GM19239 (cell line): ENCODE results near the gene MAPK6.
A peak's percentile ranks its signal among the peaks of the same experiment; 100 is the strongest.

Source experiments
- DNase-seq: peaks from one replicate; pipeline ENCODE4 v3.0.0; 2011; ENCODE audit warnings: low spot score; ENCODE audit not compliant: insufficient read length
- FAIRE-seq: peaks from 2 replicates; lab custom pipeline; 2011; peaks lifted over from hg19 to GRCh38; lab: Jason Lieb, UNC

The MAPK6 gene

DNA sequence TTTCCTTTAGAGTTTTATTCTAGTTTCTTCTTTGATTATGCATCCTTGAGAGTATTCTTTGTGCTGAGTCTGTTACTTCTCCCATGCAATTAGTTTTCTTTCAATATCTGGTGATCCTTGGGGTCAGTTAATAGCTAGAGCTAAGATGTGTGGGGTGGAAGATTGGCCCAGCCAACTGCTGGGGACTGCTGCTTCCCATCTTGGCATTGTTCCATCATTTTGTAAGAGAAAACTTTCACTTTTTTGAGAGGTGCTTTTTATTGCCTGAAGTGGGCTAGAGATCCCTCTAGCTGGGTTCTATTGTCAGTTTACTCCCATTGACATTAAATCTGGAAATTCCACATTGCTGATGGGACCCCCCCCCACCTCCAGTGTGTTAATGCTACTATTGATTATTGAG is 78.2 kb downstream of the MAPK6 start:
- FAIRE-seq: no peak
- no peak for DNase-seq

GRCh38 chr15:52098323-52098722 is 79.3 kb downstream of the MAPK6 start:
- DNase-seq: no peak
- FAIRE-seq: no peak

DNA sequence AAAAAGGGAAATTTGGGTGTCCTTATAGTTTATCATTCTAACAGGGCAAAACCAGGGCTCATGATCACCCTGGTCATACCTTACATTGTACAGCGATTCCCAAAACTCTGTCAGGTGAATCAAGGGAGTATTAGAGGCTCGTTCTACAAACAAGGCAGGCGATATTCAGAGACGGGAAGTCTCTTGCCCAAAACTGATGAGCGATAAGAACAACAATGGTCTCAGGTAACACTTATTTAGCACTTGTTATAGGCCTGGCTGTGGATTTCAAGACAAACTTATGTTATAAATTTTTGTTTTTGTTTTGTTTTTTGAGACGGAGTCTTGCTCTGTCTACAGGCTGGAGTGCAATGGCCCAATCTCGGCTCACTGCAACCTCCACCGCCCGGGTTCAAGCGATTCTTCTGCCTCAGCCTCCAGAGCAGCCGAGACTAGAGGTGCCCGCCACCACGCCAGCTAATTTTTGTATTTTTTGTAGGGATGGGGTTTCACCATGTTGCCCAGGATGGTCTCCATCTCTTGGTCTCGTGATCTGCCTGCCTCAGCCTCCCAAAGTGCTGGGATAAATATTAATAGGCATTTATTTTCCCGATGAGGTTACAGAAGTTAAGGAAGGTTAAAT is 80.7 kb downstream of the MAPK6 start:
- DNase-seq: no peak
- no peak for FAIRE-seq

DNA sequence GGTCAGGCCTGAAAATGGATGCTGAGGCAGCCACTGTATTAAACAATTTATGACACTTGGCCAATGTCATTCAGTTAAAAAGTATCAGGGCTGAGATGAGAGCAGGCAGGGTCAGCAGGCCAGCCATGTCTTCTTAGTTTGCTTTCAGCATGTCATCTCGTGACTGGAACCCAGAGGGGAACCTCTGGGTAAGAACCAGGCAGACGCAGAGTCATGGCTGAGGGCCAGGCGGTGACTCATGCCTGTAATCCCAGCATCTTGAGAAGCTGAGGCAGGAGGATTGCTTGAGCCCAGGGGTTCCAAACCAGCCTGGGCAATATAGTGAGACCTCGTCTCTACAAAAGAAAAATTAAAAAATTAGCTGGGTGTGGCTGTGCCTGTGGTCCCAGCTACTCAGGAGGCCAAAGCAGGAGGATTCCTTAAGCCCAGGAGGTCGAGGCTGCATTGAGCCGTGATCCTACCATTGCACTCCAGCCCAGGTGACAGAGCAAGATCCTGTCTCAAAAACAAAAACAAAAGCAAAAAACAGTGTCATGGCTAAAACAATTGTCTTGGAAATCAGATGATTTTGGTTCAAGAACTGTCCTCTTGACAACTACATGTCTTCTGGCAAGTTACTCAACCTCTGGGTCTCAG is 81.9 kb downstream of the MAPK6 start:
- DNase-seq (no peak), FAIRE-seq (no peak)

DNA sequence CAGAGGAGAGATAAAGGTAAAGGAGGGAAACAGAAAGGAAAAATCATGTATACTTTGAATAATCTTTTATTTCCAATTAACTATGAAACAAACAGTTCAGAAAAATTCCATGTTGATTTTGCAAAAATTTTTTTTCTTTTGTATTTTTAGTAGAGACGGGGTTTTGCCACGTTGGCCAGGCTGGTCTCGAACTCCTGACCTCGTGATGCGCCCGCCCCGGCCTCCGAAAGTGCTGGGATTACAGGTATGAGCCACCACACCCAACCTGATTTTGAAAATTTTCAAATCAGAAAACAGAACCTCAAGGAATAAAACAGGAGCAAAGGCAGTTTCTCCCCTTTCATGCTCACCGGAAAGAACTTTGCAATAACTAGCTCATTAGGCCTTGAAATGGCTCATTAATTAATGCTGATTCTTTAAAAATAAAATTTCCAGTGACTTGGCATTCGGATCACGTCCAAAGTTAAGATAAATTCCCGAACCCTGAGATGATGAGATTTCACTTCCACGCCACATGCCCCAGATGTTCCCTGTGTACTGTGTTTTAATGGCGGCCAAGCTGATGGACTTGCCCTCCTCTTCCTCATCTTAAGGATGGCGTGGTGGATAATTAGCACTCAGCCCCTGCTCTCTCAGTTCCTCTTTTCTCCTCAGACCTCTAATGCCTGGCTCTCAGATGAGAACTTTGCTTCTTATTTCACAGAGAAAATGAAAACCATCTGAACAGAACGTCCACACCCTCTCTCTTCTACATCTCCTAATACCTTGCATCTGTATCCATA is 82.7 kb downstream of the MAPK6 start:
- peak; percentile 83 for FAIRE-seq
- DNase-seq: no peak

- FAIRE-seq (no peak), DNase-seq (no peak)
Observed at GRCh38 chr15:52102463-52102862, 83.4 kb downstream of the MAPK6 start.

DNA sequence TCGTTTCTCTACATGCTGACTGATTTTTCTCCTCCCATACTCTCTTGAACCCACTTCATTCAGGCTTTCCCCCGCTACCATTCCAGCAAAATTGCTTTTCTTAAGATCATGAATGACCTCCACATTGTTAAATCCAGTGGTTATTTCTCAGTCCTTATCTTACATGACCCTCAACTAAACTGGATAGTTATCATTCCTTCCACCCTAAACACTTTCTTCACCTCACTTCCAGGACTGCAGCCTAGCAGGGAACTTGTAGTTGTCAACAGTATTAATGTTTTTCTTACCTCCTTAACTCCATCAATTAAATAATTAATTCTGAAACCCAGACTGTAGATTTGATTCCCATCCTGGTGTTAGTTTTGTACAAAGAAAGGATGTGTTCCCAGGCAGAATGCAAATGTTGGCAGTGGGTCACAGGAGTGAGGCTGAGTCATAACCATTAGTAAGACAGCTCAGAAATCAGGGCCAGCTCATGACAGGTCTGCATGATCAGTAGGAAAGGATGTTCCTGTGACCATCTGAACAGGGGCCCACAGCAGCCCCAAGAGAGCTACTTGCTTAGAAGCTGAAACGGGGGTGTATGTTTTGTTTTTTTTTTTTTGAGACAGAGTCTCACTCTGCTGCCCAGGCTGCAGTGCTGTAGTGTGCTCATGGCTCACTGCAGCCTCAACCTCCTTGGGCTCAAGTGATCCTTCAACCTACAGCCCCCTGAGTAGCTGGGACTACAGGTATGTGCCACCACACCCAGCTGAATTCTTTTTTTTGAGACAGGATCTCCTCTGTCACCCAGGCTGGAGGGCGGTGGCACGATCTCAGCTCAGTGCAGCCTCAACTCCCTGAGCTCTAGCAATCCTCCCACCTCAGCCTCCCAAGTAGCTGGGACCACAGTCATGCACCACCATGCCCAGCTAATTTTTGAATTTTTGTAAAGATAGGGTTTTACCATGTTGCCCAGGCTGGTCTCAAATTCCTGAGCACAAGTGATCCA is 84.5 kb downstream of the MAPK6 start:
- FAIRE-seq (peak; percentile 86), DNase-seq (no peak)

- FAIRE-seq (peak; percentile 72), DNase-seq (no peak)
Observed at GRCh38 chr15:52104532-52105004, 85.5 kb downstream of the MAPK6 start.

- FAIRE-seq (no peak), DNase-seq (no peak)
Observed at GRCh38 chr15:52105846-52106245, 86.8 kb downstream of the MAPK6 start.

DNA sequence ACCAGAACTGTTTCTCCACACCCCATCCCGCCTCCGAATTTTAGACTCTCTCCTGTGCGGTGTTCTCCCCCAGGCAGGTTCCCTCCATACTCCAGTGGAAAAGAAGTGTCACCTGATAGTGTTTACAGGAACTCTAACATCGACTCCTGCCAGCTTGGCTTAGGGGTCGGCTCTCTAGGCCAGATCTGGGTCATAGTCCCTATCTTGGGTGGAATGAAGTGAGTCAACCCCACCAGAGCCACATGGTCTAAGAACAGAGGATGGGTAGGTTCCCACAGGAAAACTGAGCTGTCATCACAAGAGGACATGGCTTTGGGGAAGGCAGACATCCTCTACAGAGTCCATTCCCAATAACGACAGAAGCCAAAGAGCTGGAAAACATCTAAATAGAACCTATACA is 87.6 kb downstream of the MAPK6 start:
- FAIRE-seq (no peak), DNase-seq (no peak)

GRCh38 chr15:52107238-52107637 is 88.2 kb downstream of the MAPK6 start:
- FAIRE-seq: no peak
- DNase-seq: no peak

- FAIRE-seq: peak; percentile 69
- DNase-seq: no peak
Observed at GRCh38 chr15:52109559-52110451, 90.8 kb downstream of the MAPK6 start.

- DNase-seq (no peak), FAIRE-seq (no peak)
Observed at GRCh38 chr15:52111517-52112202, 92.6 kb downstream of the MAPK6 start.

GRCh38 chr15:52112203-52112750 is 93.3 kb downstream of the MAPK6 start:
- DNase-seq (no peak), FAIRE-seq (no peak)

DNA sequence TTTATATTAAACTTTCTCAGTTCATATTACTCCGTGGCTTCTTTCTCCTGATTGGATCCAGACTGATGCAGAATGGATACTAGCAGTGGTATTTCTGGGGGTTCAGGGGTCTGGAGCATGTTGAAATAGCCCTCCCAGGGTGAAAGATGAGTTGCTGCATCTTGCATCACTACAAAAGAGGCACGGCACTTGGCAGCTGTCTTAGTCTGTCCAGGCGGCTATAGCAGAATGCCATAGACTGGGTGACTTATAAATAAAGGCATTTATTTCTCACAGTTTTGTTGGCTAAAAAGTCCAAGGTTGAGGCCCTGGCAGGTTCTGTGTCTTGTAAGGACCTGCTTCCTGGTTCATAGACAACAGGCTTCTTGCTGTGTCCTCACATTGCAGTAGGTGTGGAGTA is 94.2 kb downstream of the MAPK6 start:
- no peak for FAIRE-seq
- DNase-seq: no peak

GRCh38 chr15:52113708-52114107 is 94.7 kb downstream of the MAPK6 start:
- FAIRE-seq (no peak), DNase-seq (no peak)

DNA sequence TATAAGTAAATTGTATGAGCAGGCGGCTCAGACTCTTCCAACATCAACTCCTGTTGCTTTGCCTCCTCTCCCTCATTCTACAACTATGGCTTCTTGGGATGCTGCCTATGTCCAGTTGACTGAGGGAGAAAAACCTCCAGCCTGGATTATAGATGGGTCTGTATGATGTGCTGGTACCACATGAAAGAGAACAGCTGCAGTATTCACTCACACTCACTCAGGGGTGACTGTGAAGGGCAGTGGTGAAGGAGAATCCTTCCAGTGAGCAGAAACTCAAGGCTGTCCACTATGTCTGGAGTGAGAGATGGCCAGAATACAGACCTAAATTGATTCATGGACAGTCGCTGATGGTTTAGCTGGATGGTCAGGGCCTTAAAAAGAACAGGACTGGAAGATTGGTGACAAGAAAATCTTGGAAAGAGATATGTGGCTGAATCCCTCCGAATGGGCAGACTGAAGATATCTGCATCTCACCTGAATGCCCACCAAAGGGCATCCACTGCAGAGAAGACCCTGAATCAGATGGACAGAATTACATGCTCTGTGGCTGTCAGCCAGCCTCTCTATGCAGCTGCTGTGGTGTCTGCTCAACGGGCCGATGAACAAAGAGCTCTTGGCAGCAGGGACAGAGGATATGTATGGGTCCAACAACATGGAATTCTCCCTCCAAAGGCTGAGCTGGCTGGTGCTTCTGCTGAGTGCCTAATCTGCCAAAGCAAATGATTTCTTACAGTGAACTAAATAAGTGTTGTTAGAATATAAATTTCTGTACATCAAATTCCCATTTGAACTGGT is 95.4 kb downstream of the MAPK6 start:
- DNase-seq (no peak), FAIRE-seq (no peak)
